Measurements from ENCODE around the gene IQCH.

The IQCH gene

DNA sequence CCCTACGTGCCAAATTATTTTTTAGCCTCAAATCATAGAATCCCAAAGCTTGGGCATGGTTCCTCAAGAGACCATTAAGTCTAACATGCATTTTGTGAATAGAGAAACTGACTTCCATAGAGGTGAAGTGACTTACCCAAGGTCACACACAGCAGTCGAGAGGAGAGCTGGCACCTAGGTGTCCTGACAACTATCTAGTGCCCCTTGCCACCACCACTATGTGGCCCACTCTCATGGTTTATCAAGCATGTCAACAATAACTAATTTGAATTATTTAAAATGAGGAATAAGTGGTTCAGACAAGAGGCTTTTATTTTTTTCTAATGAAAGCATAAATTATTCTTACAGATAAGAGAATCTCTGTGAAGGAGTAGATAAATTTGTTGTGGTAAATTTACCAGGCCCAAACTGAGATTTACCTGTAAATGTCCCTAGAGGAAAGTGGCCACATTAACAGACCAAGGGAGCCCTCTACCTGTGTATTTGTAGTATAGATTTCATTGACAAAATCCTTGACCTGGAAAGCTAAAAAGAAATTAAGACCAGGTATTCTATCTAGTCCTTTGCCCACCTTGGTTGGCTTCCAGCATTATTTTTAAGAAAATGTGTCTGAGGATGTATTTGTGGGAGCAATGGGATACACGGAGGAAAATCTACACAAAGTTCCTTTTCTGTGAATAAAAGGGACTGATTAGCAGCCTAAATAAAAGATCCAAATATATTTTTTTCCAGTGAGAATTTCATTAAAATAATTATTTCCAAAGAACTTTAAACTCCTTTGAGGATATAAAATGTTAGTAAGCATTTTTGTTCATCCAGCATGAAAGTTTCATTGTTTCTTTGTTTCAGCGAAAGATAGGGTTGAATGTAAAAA, 49.1 kb downstream of the IQCH start:
- no peak for DNase-seq

DNA sequence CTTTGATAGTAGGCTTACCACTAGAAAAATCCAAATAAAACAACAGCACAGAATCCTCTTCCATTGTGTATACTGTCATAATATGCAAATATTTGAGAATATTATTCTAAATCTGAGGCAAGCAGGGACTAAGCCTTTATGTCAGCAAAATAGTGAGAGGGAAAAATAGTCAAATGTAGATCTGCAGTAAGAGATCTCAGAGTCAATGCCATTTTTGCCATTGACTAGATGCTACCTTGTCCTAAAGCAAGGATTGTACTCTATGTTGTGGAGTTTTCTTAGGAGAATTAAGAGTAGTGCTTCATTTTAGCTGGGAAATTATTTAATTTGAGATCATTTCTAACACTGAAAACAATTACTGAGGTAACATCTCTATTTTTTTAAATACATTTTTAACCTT, 50.2 kb downstream of the IQCH start:
- no peak for DNase-seq

DNA sequence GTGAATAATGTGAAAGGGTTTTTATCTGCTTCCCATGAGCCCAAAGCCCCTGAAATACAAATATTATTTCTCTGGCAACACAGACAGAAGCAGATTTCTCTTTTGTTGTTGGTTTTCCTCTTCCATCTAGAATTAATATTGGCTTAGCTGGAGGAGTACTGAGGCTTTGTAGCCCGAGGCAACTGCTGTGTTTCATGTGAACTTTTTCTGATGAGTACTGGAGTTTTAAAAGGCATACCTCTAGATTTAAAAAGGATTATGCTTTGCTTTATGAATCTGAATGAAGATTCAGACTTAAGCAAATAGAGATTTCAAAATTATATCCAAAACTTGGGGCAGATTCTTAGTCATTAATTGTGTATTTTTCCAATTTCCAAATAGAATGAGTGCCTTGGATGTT, 50.9 kb downstream of the IQCH start:
- DNase-seq, result no peak

DNA sequence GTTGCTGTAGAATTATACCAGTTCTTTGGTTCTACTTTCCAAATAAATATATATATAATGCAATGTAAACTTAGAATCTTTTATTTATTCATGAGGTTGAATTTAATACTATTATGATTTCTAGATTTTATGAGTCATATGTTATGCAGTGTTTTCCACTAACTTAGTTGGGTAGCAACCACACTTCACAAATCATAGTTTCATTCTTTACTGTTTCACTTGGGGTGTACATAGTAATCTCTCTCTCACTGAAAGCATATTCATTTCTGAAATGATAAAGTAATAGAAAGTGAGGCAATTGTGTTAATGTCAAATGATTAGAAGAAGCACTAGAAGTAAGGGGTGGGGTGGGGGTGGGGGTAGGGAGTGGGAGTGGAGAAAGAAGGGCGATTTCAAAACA, 52.6 kb downstream of the IQCH start:
- no peak for DNase-seq

DNA sequence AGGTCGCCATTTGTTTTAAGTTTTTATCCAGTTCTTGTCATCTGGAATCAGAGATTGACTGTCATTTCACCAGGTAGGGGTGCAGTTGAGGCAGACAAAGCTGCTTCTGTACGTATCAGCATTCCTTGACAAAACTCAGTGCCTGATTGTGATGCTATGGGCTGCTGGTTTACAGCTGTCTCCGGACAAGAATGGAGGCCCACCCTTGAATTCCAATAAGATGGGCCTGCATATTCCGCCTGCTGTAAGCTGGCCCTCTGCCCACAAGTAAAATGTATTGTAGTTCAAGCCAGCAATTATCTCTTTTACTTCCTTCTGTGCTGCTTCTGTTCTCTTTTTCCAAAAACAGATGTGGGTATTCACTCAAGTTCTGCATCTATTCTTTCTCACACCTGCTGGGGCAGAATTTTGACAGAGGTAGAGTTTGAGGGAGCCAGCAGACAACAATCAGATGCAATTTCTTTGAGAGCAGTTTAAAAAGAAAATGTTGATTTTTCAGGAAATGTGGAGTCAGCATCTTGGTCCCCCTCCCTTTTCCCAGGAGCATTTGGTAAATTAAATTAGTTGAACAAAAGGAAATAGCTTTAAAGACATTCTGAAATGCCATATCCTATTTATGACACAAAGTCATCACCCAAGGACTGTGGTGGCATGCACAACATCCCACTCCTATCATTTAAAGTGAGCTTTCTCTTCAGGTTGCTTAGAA, 53.5 kb downstream of the IQCH start:
- no peak for DNase-seq

DNA sequence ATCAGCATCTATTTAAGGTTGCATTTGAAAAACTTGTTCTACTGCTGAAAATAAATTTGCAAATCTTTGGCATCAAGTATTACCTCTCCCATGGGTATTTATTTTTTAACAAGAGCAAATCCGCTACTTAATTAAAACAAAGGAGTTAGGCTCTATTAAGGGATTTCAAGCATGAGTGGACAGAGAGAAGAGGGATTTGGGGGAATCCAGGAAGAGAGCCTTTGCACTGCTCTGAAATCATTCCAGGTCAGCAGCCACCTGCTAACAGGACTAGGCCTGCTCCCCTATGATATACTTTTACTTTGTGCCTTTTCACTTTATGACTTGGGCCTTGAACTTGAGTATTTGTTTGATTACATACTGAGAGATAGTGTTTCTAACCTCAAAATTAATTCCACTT, 57.1 kb downstream of the IQCH start:
- DNase-seq, result no peak

DNA sequence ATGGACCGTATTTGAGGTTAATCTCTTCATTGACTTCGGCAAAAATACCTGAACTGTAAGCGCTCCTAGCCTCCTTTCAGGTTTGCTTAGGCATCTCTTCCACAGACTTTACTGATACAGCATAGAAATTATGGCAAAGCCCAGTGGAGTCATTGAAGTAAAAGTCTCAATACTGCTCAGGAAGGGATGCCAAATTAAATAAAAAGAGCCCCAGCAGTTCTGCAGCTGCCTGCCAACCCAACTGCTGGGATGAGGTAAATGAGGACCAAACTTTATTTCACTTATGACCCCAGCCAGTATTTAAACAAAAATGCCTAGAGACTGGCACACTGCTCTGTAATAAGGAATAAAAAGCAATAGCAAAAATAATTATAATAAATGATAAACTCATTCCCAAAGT, 65.4 kb downstream of the IQCH start:
- no peak for DNase-seq

DNA sequence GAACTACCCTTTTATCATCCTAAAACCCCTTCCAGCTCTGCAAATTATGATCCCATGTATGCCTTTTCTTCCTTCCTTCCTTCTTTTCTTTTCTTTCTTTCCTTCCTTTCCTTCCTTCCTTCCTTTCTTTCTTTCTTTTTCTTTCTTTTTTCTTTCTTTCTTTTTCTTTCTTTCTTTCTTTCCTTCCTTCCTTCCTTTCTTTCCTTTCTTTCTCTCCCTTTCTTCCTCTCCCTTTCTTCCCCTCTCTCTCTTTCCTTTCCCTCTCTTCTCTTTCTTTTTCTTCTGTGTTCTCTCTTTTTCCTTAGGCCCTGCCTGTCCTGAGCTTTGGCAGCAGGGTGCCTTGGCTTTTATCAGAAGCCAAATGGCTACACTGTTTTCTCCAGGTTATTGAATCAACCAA, 66.8 kb downstream of the IQCH start:
- DNase-seq, result no peak

DNA sequence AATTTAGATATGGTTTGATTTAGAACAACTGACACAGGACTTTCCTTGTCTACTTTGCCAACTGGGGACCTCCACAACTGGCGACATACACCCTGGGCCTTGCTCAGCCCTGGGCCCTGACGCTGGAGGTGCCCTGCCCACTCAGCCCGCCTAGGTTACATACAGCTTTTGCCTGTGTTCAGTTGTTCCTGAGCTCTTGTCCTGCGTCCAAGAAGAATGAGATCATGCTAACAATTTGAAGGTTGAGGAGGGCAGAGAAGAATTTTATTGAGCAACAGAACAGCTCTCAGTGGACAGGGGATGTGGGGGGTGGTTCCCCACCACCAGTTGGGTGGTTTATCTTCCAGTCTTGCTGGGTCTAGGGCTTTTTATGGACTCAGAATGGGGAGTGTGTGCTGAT, 67.9 kb downstream of the IQCH start:
- no peak for DNase-seq

DNA sequence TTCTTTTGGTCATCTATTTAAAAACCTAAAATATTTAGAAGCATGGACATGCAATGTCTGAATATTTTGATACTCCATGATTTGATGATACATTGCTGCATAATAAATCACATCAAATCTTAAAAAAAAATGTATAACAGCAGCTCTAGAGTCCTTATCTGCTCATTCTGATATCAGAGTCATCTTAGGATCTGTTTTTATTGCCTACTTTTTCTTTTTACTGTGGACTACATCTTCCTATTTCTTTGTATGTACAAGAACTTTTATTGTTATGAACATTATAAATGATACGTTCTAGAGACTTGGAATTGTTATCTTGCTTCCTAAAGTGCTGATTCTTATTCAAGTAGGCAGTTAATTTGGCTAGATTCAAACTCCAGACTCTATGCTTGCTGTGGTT, 72.7 kb downstream of the IQCH start:
- DNase-seq, result no peak

DNA sequence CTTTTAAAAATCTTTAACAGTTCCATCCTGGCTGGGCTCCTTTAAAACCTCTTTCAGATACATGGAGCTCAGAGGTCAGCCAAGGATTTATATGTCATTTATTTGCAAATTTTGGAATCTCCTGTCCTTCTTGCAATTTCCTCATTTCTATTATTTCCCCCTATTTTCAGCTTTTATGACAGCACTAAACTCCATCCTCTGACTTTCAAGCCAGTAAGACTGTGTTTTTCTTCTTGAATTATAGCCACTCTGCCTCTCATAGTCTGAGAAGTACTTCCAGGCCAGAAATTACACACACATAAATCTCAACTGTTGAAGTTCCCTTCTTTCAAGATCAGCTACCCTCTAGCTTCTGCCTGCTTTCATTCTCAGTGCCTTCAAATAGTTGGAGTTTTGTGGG, 73.2 kb downstream of the IQCH start:
- no peak for DNase-seq

DNA sequence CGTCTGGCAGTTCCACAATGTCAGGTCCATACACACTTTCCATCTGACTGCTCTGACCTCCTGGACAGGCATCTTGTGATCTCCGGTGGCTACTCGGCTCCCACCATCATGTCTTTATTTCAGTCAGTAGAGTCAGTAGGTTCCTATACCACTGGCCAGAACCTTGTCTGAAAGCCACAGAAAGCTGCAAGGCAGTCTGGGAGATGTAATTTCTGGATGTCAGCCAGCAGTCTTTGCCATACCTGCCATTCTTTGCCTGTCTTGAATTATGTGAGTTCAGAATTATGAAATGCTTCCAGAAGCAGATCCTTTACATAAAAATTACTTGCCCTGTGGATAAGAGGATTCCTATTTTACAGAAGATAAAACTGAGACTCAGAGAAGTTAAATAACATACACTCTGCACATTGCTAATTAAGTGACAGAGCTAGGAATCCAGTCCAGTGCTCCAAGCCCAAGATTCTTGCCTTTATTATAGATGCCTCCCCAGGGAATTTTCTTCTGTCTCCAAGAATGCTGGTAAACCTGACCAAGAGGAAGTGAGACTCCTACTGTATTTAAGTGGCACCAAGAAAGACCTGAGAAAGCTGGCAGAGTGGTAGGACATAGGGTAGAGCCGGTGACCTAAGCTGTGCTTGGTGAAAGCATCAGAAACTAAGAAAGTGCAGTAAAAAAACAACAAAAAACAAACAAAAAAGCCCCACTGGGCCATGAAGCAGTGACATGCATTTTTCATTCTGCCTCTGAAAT, 75.6 kb downstream of the IQCH start:
- no peak for DNase-seq

DNA sequence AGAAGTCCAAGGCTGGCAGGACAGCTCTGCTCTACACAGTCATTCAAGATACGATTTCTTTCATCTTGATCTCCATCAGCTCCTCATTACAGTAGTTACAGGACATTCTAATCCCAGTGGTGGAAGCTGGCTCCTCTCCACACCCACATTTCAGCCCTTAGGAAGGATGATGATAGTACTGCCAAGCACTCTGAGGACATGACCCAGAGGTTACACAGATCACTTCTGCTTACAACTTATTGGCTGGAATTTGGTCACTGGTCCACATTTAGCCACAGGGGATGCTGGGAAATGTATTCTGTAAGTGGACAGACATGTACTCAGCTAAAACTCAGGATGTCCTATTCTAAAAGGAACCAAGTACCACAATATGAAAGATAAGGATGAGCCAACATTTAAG, 77.1 kb downstream of the IQCH start:
- no peak for DNase-seq

DNA sequence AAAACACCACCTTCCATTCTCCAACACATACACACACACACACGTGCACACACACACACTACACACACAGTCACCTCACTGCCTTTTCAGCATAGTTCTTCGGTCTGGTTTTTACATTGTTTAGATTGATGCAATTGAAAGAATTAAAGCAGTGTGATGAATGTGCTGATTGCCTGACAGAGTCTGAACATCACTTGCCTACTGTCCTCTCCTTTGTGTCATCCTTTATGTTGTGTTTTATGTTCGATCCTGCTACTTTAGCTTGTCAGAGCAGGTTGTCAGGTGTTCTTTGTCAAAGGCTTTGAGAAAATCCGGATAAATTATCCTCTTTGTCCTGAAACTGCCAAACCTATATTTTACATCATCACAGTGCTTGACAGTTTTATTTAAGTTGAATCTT, 80.4 kb downstream of the IQCH start:
- no peak for DNase-seq

DNA sequence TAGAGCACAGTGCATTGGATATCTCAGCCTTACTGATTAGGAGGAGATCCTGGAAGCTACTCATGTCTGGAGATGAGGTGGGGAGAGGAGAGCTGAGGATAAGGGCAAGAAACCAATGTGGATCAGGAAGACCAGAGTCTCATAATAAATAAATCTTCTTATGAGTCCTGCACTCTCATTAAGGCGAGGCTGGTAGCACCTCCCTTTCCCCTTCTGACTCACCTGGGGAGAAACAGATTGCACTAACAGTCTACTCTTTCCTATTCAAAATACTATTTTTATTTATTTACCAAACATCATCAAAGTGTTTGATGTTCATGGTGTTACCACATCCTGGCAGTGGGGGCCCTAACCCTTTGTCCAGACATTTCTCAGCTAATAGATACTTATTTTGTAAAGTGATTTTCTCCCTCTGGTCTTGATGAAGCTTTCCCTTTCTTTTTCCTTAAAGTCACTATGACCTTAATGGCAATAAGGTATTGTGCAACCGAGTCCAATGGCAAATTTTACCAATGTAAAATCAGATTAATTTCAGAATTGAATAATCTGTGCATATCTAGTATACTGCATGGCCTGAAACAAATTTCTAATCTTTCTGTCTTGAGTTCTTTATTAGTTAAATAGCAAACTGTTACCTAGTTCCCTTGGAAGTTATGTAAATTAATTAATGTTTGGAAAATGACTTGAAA, 81.1 kb downstream of the IQCH start:
- no peak for DNase-seq

DNA sequence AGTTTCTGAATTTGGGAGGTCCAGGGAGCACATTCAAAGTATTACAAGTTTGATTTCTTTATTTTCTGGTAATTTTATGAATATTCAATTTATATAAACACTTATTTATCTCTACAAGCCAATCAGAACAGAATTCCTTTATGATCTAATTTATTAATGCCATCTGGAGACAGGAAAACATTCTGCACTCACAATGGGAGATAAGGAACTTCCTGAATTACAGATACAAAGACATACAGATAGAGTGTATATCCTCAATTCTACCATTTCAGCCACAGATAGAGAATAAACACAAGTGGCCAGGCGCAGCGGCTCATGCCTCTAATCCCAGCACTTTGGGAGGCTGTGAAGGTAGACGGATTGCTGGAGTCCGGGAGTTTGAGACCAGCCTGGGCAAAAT, 86.0 kb downstream of the IQCH start:
- no peak for DNase-seq

DNA sequence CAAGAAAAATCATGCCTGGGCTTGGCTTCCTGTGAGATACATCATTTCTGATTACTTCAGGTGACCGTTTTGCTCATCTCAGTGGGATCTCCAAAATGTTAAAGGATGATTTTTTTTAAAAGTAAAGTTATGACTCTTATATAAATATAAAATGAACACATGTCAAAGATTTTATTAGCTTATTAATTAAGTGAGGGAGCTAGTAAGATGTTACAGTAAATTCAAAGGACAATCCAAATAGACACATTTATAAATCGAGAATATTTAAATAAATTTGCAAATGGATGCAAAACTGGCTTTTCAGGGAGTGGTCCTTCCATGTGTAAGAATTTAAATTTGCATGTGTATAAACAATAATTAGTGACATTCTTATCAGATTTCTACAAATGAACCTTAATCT, 87.0 kb downstream of the IQCH start:
- DNase-seq, result no peak

DNA sequence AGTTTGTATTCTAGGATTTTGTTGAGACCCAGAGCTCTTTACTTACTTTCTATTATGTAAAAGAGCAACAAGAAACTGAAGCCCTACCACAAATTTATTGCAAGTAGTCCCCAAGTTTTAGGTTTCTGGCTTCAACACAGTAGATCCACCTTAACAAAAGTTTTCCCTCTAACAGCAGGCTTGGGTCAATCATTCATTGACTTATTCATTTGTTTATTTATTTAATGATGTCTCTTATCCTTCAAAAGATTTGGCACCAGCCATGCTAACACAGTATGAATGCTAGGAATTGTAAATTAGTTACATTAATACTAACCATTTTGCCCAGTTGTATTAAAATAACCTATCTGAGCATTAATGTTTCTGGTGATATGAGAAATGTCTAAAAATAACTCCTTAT, 88.6 kb downstream of the IQCH start:
- no peak for DNase-seq

DNA sequence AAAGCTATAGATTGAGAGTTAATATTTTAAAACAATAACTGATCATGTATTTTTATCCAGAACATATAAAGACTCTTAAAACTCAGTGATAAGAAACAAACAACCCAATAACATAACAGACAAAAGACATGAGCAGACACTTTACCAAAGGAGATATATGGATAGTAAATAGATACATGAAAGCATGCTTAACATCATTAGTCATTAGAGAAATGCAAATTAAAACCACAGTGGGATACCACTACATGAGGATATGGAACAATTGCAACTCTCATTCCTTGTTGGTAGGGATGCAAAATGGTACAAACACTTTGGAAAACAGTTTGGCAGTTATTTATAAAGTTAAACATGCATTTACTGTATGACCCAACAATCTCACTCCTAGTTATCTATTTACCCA, 95.0 kb downstream of the IQCH start:
- no peak for DNase-seq

DNA sequence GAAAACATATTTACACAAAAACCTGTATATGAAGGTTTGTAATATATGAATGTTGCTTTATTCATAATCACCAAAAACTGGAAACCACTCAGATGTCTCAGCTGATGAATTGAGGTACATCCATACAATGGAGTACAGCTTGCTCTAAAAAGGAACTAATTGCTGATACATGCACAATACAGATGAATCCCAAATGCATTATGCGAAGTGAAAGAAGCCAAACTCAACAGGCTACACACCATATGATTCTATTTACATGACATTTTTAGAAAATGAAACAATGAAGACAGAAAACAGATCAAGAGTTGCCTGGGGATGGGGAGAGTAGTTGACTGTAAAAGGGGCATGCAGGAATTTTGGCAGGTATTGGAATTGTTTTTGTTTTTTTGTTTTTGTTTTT, 95.5 kb downstream of the IQCH start:
- DNase-seq, result no peak

DNA sequence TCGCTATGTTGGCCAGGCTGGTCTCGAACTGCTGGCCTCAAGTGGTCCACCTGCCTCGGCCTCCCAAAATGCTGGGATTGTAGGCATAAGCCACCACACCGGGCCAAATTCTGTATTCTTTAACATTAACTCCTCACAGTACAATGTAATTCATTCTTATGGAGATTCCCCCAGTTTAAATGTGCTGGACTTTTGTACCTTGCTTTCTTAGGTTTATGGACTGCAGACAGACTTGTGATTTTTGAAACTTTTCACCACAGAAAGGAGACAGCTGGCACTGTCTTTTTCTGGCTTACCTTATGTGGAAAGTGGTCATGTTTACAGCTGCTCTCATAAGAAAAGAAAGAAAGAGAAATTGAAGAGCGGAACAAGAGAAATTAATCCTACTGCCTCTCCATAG, 103.8 kb downstream of the IQCH start:
- DNase-seq, result no peak

DNA sequence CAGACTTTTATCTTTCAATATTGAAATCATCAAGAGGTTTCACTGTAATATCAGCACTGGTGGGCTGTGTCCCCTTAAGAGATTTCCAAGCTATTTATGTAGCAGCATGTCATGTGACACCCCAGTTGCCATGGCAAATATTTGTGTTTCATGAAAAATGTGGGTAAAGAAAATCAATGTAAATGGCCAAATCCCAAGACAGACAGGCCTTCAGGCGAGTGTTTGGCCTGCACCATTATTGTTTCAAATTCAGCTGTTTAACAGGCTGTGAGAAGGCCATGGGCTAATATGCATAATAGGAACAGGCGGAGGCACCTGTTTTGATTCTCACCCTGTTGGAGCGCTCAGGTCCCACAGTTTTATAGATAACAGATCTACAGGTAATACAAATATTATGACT, 104.2 kb downstream of the IQCH start:
- no peak for DNase-seq

DNA sequence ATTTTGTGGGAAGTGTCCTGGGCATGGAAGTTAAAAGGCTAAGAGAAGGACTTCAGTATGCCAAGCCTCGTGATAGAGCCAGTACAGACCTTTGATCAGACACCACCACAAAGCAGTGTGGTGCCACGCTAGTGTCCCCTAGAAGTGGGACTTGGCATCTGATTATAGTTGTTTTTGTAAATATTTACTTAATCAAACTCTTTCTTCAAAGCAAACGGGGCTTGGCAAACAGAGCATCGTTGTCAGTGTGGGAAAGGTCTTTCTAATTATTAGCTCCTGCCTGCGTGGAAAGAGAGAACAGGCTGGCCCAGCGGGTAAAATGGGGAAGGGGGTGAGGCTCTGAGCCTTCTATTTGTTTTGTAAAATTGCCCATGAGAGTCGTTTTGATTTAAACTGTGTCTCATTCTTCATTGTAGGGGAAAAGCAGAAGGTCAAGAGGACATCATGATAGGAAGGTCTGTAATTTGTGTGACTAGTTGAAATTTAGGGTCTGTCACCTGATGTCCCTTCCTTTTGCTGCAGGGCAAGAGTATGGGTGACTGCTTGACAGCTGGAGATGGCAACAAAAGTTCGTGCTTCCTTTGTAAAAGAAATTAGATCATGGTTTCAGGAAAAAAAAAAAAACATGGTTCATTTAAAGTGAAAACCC, 105.0 kb downstream of the IQCH start:
- no peak for DNase-seq

Data from T-helper 9 cell (primary cell).